Central memory CD8-positive, alpha-beta T cell (primary cell): ENCODE data around the gene SH2B2.
A peak's percentile ranks its signal among the peaks of the same experiment; 100 is the strongest.
"Not testable (repeated sequence)": the region's sequence is repeated elsewhere in the genome, so short reads cannot be mapped to it uniquely, and the experiment has no call there.

Experiments
- ATAC-seq: fragments of 150-1000 bp; cut with Tn5 transposase; replicated peaks from 2 replicates; pipeline ENCODE4 v1.10.0; 2022; ENCODE audit warnings: mild to moderate bottlenecking, moderate FRiP score, moderate number of reproducible peaks; ENCODE audit not compliant: poor library complexity, severe bottlenecking; ENCODE audit errors: extremely low read depth
- DNase-seq, 2 donors: peaks; one replicate each; pipeline ENCODE4 v3.0.0; 2021; ENCODE audit warnings: low spot score in 2 of 2
- H3K27ac Mint-ChIP-seq: one replicate; pipeline ENCODE4 v1.8.0; 2022; ENCODE audit warnings: low read depth, mild to moderate bottlenecking, moderate library complexity, mixed read lengths
- H3K27me3 Mint-ChIP-seq: one replicate; pipeline ENCODE4 v1.8.0; 2022; ENCODE audit warnings: mixed read lengths
- H3K36me3 Mint-ChIP-seq: one replicate; pipeline ENCODE4 v1.8.0; 2022; ENCODE audit warnings: mild to moderate bottlenecking, moderate library complexity, mixed read lengths; ENCODE audit not compliant: insufficient read depth
- H3K4me1 Mint-ChIP-seq: one replicate; pipeline ENCODE4 v1.8.0; 2022; ENCODE audit warnings: mixed read lengths
- H3K4me3 Mint-ChIP-seq: one replicate; pipeline ENCODE4 v1.8.0; 2022; ENCODE audit warnings: mild to moderate bottlenecking, moderate library complexity, mixed read lengths
- H3K9me3 Mint-ChIP-seq: one replicate; pipeline ENCODE4 v1.8.0; 2022; ENCODE audit warnings: mixed read lengths

SH2B2 gene

GRCh38 chr7:102295346-102296178 lies 8.9 kb downstream of the SH2B2 start:
- H3K9me3 Mint-ChIP-seq = no peaks in the 10 kb centered on the region
- no peaks in the 10 kb centered on the region for H3K27me3 Mint-ChIP-seq
- no peak overlapping the region for H3K27ac Mint-ChIP-seq
- H3K4me1 Mint-ChIP-seq = peaks cover 10% of the 10 kb centered on the region
- peaks cover 6% of the 10 kb centered on the region for H3K36me3 Mint-ChIP-seq
- DNase-seq = no peak
- H3K4me3 Mint-ChIP-seq = no peak overlapping the region
- no peak for ATAC-seq

- no peaks in the 10 kb centered on the region for H3K27me3 Mint-ChIP-seq
- H3K27ac Mint-ChIP-seq = no peak overlapping the region
- no peaks in the 10 kb centered on the region for H3K9me3 Mint-ChIP-seq
- peaks cover 10% of the 10 kb centered on the region for H3K4me1 Mint-ChIP-seq
- H3K4me3 Mint-ChIP-seq = no peak overlapping the region
- peaks cover 6% of the 10 kb centered on the region for H3K36me3 Mint-ChIP-seq
- DNase-seq = no peak
- no peak for ATAC-seq
Measured at GRCh38 chr7:102296179-102296438, 9.4 kb downstream of the SH2B2 start.

GRCh38 chr7:102296514-102296913 lies 9.8 kb downstream of the SH2B2 start:
- no peaks in the 10 kb centered on the region for H3K27me3 Mint-ChIP-seq
- ATAC-seq = no peak
- H3K4me1 Mint-ChIP-seq = peaks cover 6% of the 10 kb centered on the region
- peaks cover 6% of the 10 kb centered on the region for H3K36me3 Mint-ChIP-seq
- H3K27ac Mint-ChIP-seq = no peak overlapping the region
- no peak overlapping the region for H3K4me3 Mint-ChIP-seq
- DNase-seq = no peak
- H3K9me3 Mint-ChIP-seq = no peaks in the 10 kb centered on the region

- no peak for ATAC-seq
- Mint-ChIP-seq H3K4me3 (no peak overlapping the region), H3K27ac (no peak overlapping the region), H3K4me1 (no peaks in the 10 kb centered on the region), H3K27me3 (no peaks in the 10 kb centered on the region), H3K9me3 (no peaks in the 10 kb centered on the region), H3K36me3 (peaks cover 4% of the 10 kb centered on the region)
- no peak for DNase-seq
Measured at GRCh38 chr7:102297487-102298218, 11.0 kb downstream of the SH2B2 start.

- ATAC-seq = no peak
- Mint-ChIP-seq H3K27ac (no peak overlapping the region), H3K36me3 (peaks cover 7% of the 10 kb centered on the region), H3K9me3 (no peaks in the 10 kb centered on the region), H3K4me3 (no peak overlapping the region), H3K4me1 (peaks cover 11% of the 10 kb centered on the region), H3K27me3 (no peaks in the 10 kb centered on the region)
- no peak for DNase-seq
Measured at GRCh38 chr7:102300643-102301221, 14.1 kb downstream of the SH2B2 start.

GRCh38 chr7:102301367-102301766 lies 14.7 kb downstream of the SH2B2 start:
- H3K27me3 Mint-ChIP-seq, H3K27ac Mint-ChIP-seq, H3K4me3 Mint-ChIP-seq, H3K36me3 Mint-ChIP-seq, H3K9me3 Mint-ChIP-seq, ATAC-seq, DNase-seq: not testable (repeated sequence)
- H3K4me1 Mint-ChIP-seq = peaks cover 13% of the 10 kb centered on the region

GRCh38 chr7:102302025-102302424 lies 15.4 kb downstream of the SH2B2 start:
- H3K9me3 Mint-ChIP-seq = no peaks in the 10 kb centered on the region
- no peak overlapping the region for H3K27ac Mint-ChIP-seq
- H3K4me3 Mint-ChIP-seq = no peak overlapping the region
- peaks cover 20% of the 10 kb centered on the region for H3K4me1 Mint-ChIP-seq
- DNase-seq = no peak
- H3K27me3 Mint-ChIP-seq = no peaks in the 10 kb centered on the region
- H3K36me3 Mint-ChIP-seq = peaks cover 5% of the 10 kb centered on the region
- no peak for ATAC-seq

- H3K27ac Mint-ChIP-seq = peak overlapping the region; percentile 69
- peaks cover 28% of the 10 kb centered on the region for H3K4me1 Mint-ChIP-seq
- H3K4me3 Mint-ChIP-seq = no peak overlapping the region
- DNase-seq = no peak
- ATAC-seq = no peak
- no peaks in the 10 kb centered on the region for H3K27me3 Mint-ChIP-seq
- H3K9me3 Mint-ChIP-seq = no peaks in the 10 kb centered on the region
- H3K36me3 Mint-ChIP-seq = peaks cover 5% of the 10 kb centered on the region
Measured at GRCh38 chr7:102303669-102304422, 17.2 kb downstream of the SH2B2 start.

GRCh38 chr7:102304668-102305067 lies 18.0 kb downstream of the SH2B2 start:
- H3K4me1 Mint-ChIP-seq = peaks cover 28% of the 10 kb centered on the region
- ATAC-seq = no peak
- DNase-seq = no peak
- H3K36me3 Mint-ChIP-seq = peaks cover 5% of the 10 kb centered on the region
- H3K27ac Mint-ChIP-seq = peak overlapping the region; percentile 69
- H3K9me3 Mint-ChIP-seq = no peaks in the 10 kb centered on the region
- no peaks in the 10 kb centered on the region for H3K27me3 Mint-ChIP-seq
- no peak overlapping the region for H3K4me3 Mint-ChIP-seq

GRCh38 chr7:102305414-102306268 lies 19.0 kb downstream of the SH2B2 start:
- peak overlapping the region; percentile 68 for H3K4me3 Mint-ChIP-seq
- no peak for DNase-seq

GRCh38 chr7:102306916-102307677 lies 20.4 kb downstream of the SH2B2 start:
- Mint-ChIP-seq H3K27ac (peak overlapping the region; percentile 80), H3K4me3 (peak overlapping the region; percentile 58), H3K36me3 (peaks cover 6% of the 10 kb centered on the region), H3K9me3 (no peaks in the 10 kb centered on the region), H3K4me1 (peaks cover 28% of the 10 kb centered on the region), H3K27me3 (no peaks in the 10 kb centered on the region)
- ATAC-seq (peak; percentile 49), DNase-seq (no peak)

More at GRCh38 chr7:102305414-102306268, 19.0 kb downstream of the SH2B2 start:
- H3K4me1 Mint-ChIP-seq = peaks cover 28% of the 10 kb centered on the region
- ATAC-seq = peak; percentile 63
- peaks cover 5% of the 10 kb centered on the region for H3K36me3 Mint-ChIP-seq
- H3K27ac Mint-ChIP-seq = peak overlapping the region; percentile 80
- no peaks in the 10 kb centered on the region for H3K9me3 Mint-ChIP-seq
- H3K27me3 Mint-ChIP-seq = no peaks in the 10 kb centered on the region
